NCI-H748 treated with DMSO at 0.1 percent for 48 hours (cell line): Measurements from ENCODE around the gene SLCO3A1.
"Not testable (repeated sequence)": the region's sequence is repeated elsewhere in the genome, so short reads cannot be mapped to it uniquely, and the experiment has no call there.

ENCODE experiments used
- DNase-seq: peaks from one replicate; lab custom pipeline; 2025; lab: John Stamatoyannopoulos, UW

Gene SLCO3A1

GRCh38 chr15:92161039-92161670, 307.6 kb downstream of the SLCO3A1 start:
- DNase-seq = no peak

- no peak for DNase-seq
These were observed 309.1 kb downstream of the SLCO3A1 start for GRCh38 chr15:92162657-92163056.

GRCh38 chr15:92163641-92164040, 310.1 kb downstream of the SLCO3A1 start:
- no peak for DNase-seq

- no peak for DNase-seq
These were observed 311.0 kb downstream of the SLCO3A1 start for GRCh38 chr15:92164327-92165000.

GRCh38 chr15:92165001-92165346, 311.5 kb downstream of the SLCO3A1 start:
- no peak for DNase-seq

- DNase-seq = no peak
These were observed 312.5 kb downstream of the SLCO3A1 start for GRCh38 chr15:92166029-92166428.

- DNase-seq = no peak
These were observed 313.4 kb downstream of the SLCO3A1 start for GRCh38 chr15:92166751-92167405.

GRCh38 chr15:92167451-92167850, 313.9 kb downstream of the SLCO3A1 start:
- no peak for DNase-seq

- no peak for DNase-seq
These were observed 314.7 kb downstream of the SLCO3A1 start for GRCh38 chr15:92168066-92168683.

GRCh38 chr15:92170897-92171296, 317.4 kb downstream of the SLCO3A1 start:
- no peak for DNase-seq

GRCh38 chr15:92178911-92179310, 325.4 kb downstream of the SLCO3A1 start:
- no peak for DNase-seq

- no peak for DNase-seq
These were observed 330.6 kb downstream of the SLCO3A1 start for GRCh38 chr15:92184142-92184541.

GRCh38 chr15:92184679-92185230, 331.2 kb downstream of the SLCO3A1 start:
- DNase-seq = no peak

GRCh38 chr15:92187975-92188374, 334.5 kb downstream of the SLCO3A1 start:
- no peak for DNase-seq

- DNase-seq = no peak
These were observed 335.7 kb downstream of the SLCO3A1 start for GRCh38 chr15:92189166-92189565.

- no peak for DNase-seq
These were observed 341.7 kb downstream of the SLCO3A1 start for GRCh38 chr15:92195241-92195640.

GRCh38 chr15:92196342-92196741, 342.8 kb downstream of the SLCO3A1 start:
- no peak for DNase-seq

- no peak for DNase-seq
These were observed 344.2 kb downstream of the SLCO3A1 start for GRCh38 chr15:92197746-92198145.

- DNase-seq = no peak
These were observed 347.4 kb downstream of the SLCO3A1 start for GRCh38 chr15:92200891-92201290.

GRCh38 chr15:92205255-92205739, 351.8 kb downstream of the SLCO3A1 start:
- no peak for DNase-seq

GRCh38 chr15:92207601-92208000, 354.1 kb downstream of the SLCO3A1 start:
- not testable (repeated sequence) for DNase-seq
